Measurements from ENCODE around the gene FANCF.

DNA sequence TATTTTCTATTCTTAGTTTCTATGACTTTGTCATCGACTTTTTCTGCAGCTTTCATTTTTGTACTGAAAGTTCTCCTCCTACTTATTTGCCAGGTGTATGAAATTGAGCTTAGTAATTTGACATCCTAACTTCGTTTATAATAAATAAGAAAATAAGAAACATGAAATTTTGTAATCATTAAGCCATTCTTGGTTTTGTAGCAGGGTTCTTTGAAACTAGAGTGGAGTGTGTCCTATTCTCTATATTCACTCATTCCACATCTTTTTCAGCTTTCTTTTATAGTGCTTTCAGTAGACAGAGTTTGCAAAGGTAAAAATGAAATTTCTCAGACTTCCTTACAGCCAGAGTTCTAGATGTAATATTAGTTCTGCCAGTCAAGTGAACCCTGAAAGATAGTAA is 47.8 kb downstream of the FANCF start:
- TF ChIP-seq CTCF (IDR thresholded peaks at IDR 0.05; ENCODE audit: poor library complexity) (no peak), EZH2phosphoT487 (IDR thresholded peaks at IDR 0.05; ENCODE audit: low read depth, severe bottlenecking, unreplicated experiment) (no peak)

All from hepatocyte (in vitro differentiated cells).